Small intestine (tissue), 16 donors: ENCODE data around the gene RFLNA. TPM values are rescaled to one million over a fixed set of nuclear protein-coding genes. Genes with fewer than 3 reads are reported as not detected.
A peak's percentile ranks its signal among the peaks of the same experiment; 100 is the strongest.

Source experiments
- DNase-seq, 2 donors: peaks; one replicate each; pipeline versions ENCODE4 v3.0.0 to v3.0.0-alpha.2; 2013
- FAIRE-seq: peaks from 2 replicates; lab custom pipeline; 2012; peaks lifted over from hg19 to GRCh38; lab: Jason Lieb, UNC
- H3K27ac ChIP-seq, 3 donors: one replicate each; pipeline ENCODE4 v1.5.1; 2013; ENCODE audit warnings: low read length in 2 of 3, mild to moderate bottlenecking in 2 of 3, control low read depth in 1 of 3, inconsistent platforms in 1 of 3, low read depth in 1 of 3, moderate library complexity in 1 of 3
- H3K27me3 ChIP-seq, 3 donors: one replicate each; pipeline ENCODE4 v1.6.1; 2013; ENCODE audit warnings: low read length in 3 of 3, inconsistent platforms in 1 of 3; ENCODE audit not compliant: control insufficient read depth in 3 of 3, insufficient read depth in 3 of 3
- H3K36me3 ChIP-seq, 3 donors: one replicate each; pipeline ENCODE4 v1.6.1; 2013; ENCODE audit warnings: low read length in 3 of 3, inconsistent platforms in 1 of 3, low read depth in 1 of 3, mild to moderate bottlenecking in 1 of 3, moderate library complexity in 1 of 3; ENCODE audit not compliant: control insufficient read depth in 3 of 3, insufficient read depth in 2 of 3
- H3K4me1 ChIP-seq, 3 donors: one replicate each; pipeline ENCODE4 v1.6.1; 2013; ENCODE audit warnings: low read length in 2 of 3, inconsistent platforms in 1 of 3, low read depth in 1 of 3, mild to moderate bottlenecking in 1 of 3, moderate library complexity in 1 of 3; ENCODE audit not compliant: control insufficient read depth in 3 of 3, insufficient read depth in 2 of 3
- H3K4me3 ChIP-seq, 3 donors: one replicate each; pipeline ENCODE4 v1.5.1; 2013; ENCODE audit warnings: low read length in 3 of 3, control low read depth in 1 of 3, inconsistent platforms in 1 of 3, low read depth in 1 of 3, mild to moderate bottlenecking in 1 of 3, moderate library complexity in 1 of 3
- H3K9me3 ChIP-seq, 2 donors: one replicate each; pipeline ENCODE4 v1.6.1; 2013; ENCODE audit warnings: low read depth in 1 of 2, low read length in 1 of 2; ENCODE audit not compliant: control insufficient read depth in 2 of 2, insufficient read depth in 1 of 2
- WGBS, 3 donors: extraction: QIAGEN DNeasy Blood & Tissue Kit; methylation state at CpG; one replicate each; pipeline ENCODE4 v1.1.7; 2013; 5-methylcytosine and 5-hydroxymethylcytosine counted together
- long read RNA-seq, 10 donors: transcript quantifications; one replicate each; lab custom pipeline, GENCODE V29; 2026
- polyA plus RNA-seq, 4 donors: library from polyadenylated mRNA; stranded (reverse) in 3 of 4; unstranded in 1 of 4; fragments of 200-250 nt in 3 of 4; fragments of 120-200 nt in 1 of 4; gene quantifications; one replicate each; pipeline versions ENCODE4 v1.2.1 to v1.2.3, GENCODE V29; 2013
- donor health status: healthy with polysubstance abuse.
- donor health status: control.
- donor health status: control.
- donor health status: Bipolar disorder and iron deficiency.
- donor health status: healthy.

Gene RFLNA, protein sequence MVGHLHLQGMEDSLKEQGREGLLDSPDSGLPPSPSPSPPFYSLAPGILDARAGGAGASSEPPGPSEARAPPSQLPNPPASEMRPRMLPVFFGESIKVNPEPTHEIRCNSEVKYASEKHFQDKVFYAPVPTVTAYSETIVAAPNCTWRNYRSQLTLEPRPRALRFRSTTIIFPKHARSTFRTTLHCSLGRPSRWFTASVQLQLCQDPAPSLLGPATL
- polyA plus RNA-seq, result 10 to 100 TPM; 15.9 to 92.7 (median 28.3) TPM
- long read RNA-seq, donor 1, transcript RFLNA-205 (3 exons, 2,354 nt), result major isoform, 52 of 55 reads
- long read RNA-seq, donor 1, partial matches to known transcripts, result 0 of 55 reads
- long read RNA-seq, donor 1, other reads (novel, unspliced or antisense), result 0 of 55 reads
- long read RNA-seq, donor 2, transcript RFLNA-205 (3 exons, 2,354 nt), result major isoform, 12 of 12 reads
- long read RNA-seq, donor 2, partial matches to known transcripts, result 0 of 12 reads
- long read RNA-seq, donor 2, other reads (novel, unspliced or antisense), result 0 of 12 reads
- long read RNA-seq, donor 3, transcript RFLNA-205 (3 exons, 2,354 nt), result major isoform, 13 of 14 reads
- long read RNA-seq, donor 3, partial matches to known transcripts, result 0 of 14 reads
- long read RNA-seq, donor 3, other reads (novel, unspliced or antisense), result 0 of 14 reads
- long read RNA-seq, donor 4, partial matches to known transcripts, result 0 of 1 reads
- long read RNA-seq, donor 4, other reads (novel, unspliced or antisense), result 0 of 1 reads
- long read RNA-seq, donor 5, transcript RFLNA-205 (3 exons, 2,354 nt), result major isoform, 11 of 11 reads
- long read RNA-seq, donor 5, partial matches to known transcripts, result 0 of 11 reads
- long read RNA-seq, donor 5, other reads (novel, unspliced or antisense), result 0 of 11 reads
- long read RNA-seq, donor 6, transcript RFLNA-205 (3 exons, 2,354 nt), result major isoform, 19 of 20 reads
- long read RNA-seq, donor 6, partial matches to known transcripts, result 0 of 20 reads
- long read RNA-seq, donor 6, other reads (novel, unspliced or antisense), result 0 of 20 reads
- long read RNA-seq, donor 7, result 0 reads
- long read RNA-seq, donor 8, partial matches to known transcripts, result 0 of 3 reads
- long read RNA-seq, donor 8, other reads (novel, unspliced or antisense), result 0 of 3 reads
- long read RNA-seq, donor 9, partial matches to known transcripts, result 0 of 3 reads
- long read RNA-seq, donor 9, other reads (novel, unspliced or antisense), result 0 of 3 reads
- long read RNA-seq, donor 10, transcript RFLNA-205 (3 exons, 2,354 nt), result major isoform, 23 of 25 reads
- long read RNA-seq, donor 10, partial matches to known transcripts, result 0 of 25 reads
- long read RNA-seq, donor 10, other reads (novel, unspliced or antisense), result 0 of 25 reads

DNA sequence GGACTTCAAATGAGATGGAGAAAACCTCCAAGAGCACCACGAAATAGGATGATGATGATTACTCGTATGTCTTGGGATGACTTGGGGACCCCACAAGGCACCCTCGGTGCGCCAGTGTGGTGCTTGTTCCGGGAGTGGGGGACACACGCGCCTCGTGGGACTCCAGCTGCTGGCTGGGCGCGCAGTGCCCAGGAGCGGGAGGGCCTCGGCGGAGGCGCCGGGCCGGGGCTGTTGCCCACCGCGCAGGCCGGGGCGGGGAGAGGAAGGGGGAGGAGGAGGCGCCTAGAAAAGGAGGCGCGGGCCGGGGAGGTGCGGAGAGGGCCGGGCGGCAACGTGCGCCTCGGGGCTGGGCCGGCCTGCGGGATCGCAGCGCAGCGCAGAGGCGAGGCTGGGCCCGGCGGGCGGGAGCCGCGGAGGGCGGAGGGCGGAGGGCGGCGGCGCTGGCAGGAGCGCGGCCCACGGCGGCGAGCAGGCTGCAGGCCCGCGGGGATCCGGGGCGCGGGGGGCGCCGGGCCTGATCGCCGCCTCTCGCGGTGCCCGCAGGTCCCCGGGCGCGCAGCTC, at the start of gene RFLNA:
RFLNA (plus strand) TSS at position 314 of the 562 bp plus-strand sequence. CDS start 337 bp downstream, outside the sequence.
- H3K36me3 ChIP-seq, result peaks cover 0 to 21% (median 0%) of the 10 kb centered on the region in 3 donors
- H3K4me1 ChIP-seq, result peaks cover 0 to 29% (median 0%) of the 10 kb centered on the region in 3 donors
- FAIRE-seq (no peak), DNase-seq (peak; percentile 55 to 79)
- H3K4me3 ChIP-seq, result peak within 1 kb of the TSS; percentile 22 to 92 (median 74)
- H3K27ac ChIP-seq, result peak within 1 kb of the TSS; percentile 59 to 77 (median 71)
- peaks cover 0 to 14% (median 0%) of the 10 kb centered on the region in 3 donors for H3K27me3 ChIP-seq
- H3K9me3 ChIP-seq, result no peaks in the 10 kb centered on the region
- 2 to 4% (median 3%) methylated on average over 30 to 66 of the region's 66 CpGs for WGBS, 3 donors

DNA sequence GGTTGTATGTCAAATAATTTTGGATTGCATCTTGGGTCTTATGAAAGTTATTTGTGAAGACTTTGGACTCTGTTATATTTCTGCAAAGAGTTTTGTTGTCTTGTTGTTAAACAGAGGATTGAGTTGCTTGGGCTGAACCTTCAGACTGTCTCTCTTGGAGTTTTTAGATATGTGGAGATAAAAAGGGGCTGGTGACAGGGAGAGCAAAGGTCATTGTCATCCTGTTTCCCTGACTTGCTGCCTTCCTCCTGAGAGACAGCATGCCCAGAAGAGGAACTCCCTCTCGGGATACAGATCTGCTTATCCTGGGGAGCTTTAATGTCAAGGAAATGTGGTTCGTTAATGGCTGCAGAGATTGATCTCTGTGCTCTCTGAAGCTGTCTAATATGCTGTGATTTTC, 47.6 kb upstream of the RFLNA start:
- H3K9me3 ChIP-seq, result peaks cover 0 to 23% of the 10 kb centered on the region in 2 donors
- no peak overlapping the region for H3K27ac ChIP-seq
- no peaks in the 10 kb centered on the region for H3K36me3 ChIP-seq
- no peak for FAIRE-seq
- no peak overlapping the region for H3K4me3 ChIP-seq
- H3K27me3 ChIP-seq, result no peaks in the 10 kb centered on the region
- H3K4me1 ChIP-seq, result peaks cover 0 to 4% (median 2%) of the 10 kb centered on the region in 3 donors
- DNase-seq, result peak; percentile 29 to 58
- 34 to 61% (median 43%) methylated on average over 2 of the region's 2 CpGs for WGBS, 3 donors

DNA sequence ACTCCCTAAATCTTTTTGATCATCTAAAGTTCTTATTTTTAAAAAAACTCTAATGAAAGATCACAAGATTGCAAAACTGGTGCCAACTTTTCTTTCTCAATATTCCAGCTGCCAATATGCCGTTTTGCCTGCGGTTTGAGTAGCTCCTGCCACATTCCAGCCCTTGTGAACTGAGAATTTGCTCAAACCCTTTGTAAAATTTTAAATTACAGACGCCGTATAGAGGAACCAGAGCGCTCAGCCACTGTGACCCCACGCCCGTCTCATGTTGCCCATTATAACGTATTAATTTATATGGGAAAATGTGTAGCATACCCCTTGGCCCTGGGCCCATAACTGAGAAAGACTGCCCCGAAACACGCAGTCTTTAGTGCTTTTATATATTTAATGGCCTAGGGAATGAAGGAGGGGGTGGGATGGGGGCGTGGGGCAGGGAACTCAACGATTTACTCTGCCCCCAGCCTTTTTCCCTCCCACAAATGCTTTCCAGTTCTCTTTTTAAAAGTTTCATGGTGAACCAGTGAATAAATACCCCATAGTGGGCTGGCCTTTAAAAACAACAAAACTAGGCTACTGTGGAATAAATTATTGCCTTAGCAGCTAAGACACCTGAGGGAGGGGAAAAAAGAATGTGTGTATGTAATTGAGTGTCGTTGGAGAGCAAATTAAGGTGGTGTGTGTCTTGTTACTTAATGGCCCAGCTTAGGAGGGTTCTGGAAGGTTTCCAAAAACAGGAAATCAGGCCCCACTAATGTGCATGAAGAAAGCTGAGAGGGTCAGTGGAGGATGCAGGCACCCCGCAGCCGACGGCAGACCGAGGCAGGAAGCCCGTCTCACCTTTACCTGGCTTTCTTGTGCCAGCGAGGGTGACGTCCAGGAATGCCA, 45.7 kb upstream of the RFLNA start:
- 75 to 88% (median 79%) methylated on average over 20 of the region's 20 CpGs for WGBS, 3 donors
- Histone ChIP-seq H3K4me3 (no peak overlapping the region), H3K36me3 (no peaks in the 10 kb centered on the region), H3K4me1 (peaks cover 0 to 4% (median 2%) of the 10 kb centered on the region in 3 donors), H3K9me3 (peaks cover 0 to 19% of the 10 kb centered on the region in 2 donors), H3K27ac (no peak overlapping the region), H3K27me3 (no peaks in the 10 kb centered on the region)
- FAIRE-seq (no peak), DNase-seq (no peak)

DNA sequence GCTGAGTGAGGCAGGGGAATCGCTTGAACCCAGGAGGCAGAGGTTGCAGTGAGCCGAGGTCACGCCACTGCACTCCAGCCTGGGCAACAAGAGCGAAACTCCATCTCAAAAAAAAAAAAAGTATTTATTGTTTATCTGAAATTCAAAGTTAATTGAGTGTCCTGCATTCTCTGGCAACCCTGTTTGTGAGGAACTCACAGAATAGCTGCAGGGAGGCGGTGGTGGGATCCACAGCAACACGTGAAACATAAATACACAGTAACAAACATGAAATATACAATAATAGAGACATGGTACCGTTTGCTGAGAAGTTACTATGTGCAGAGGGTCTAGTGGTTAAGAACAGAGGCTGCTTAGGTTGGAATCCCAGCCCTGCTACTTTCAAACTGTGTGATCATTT, 43.7 kb upstream of the RFLNA start:
- WGBS, 3 donors, result 84 to 85% (median 84%) methylated on average over 6 to 7 of the region's 7 CpGs
- H3K27me3 ChIP-seq, result no peaks in the 10 kb centered on the region
- no peaks in the 10 kb centered on the region for H3K36me3 ChIP-seq
- DNase-seq (no peak), FAIRE-seq (no peak)
- no peaks in the 10 kb centered on the region for H3K4me1 ChIP-seq
- no peak overlapping the region for H3K27ac ChIP-seq
- no peak overlapping the region for H3K4me3 ChIP-seq
- peaks cover 0 to 14% of the 10 kb centered on the region in 2 donors for H3K9me3 ChIP-seq

DNA sequence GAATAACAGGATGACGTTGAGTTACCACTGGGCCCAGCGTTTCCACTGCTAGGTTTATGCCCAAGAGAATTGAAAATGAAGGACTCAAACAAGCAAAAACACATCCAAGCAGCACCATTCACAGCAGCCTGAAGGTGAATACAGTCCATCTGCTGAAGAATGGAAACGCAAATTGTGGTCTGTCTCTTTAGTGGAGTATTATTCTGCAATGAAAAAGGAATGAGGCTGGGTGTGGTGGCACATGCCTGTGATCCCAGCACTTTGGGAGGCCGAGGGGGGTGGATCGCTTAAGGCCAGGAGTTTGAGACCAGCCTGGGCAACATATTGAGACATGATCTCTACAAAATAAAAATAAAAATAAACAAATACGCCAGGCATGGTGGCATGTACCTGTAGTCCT, 41.9 kb upstream of the RFLNA start:
- H3K27me3 ChIP-seq, result peaks cover 0 to 2% (median 0%) of the 10 kb centered on the region in 3 donors
- H3K9me3 ChIP-seq, result no peaks in the 10 kb centered on the region
- no peaks in the 10 kb centered on the region for H3K4me1 ChIP-seq
- no peak for FAIRE-seq
- H3K36me3 ChIP-seq, result no peaks in the 10 kb centered on the region
- H3K27ac ChIP-seq, result no peak overlapping the region
- DNase-seq, result no peak
- no peak overlapping the region for H3K4me3 ChIP-seq
- WGBS, 3 donors, result 94 to 97% (median 95%) methylated on average over 6 of the region's 6 CpGs

DNA sequence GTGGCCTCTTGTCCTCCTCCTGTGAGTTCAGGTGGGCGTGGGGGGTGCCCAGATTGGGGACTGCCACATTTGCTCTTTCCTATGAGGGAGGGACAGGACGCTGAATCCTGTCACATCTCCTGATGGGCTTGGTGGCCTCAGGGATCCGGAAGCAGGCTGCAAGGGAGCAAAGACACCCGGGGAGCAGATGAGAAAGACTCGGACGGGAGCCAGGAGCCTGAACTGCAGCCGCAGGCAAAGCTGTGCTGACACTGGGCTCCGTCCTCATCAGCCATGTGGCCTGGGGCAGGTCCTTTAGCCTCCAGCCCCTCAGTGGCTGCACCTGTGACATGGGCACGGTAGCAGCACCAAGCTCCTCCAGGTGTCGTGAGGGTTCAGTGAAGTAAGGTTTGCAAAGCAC, 40.8 kb upstream of the RFLNA start:
- 83 to 93% (median 89%) methylated on average over 10 of the region's 10 CpGs for whole genome bisulfite sequencing, 3 donors
- Histone ChIP-seq H3K27ac (no peak overlapping the region), H3K4me1 (no peaks in the 10 kb centered on the region), H3K36me3 (no peaks in the 10 kb centered on the region), H3K9me3 (no peaks in the 10 kb centered on the region), H3K27me3 (peaks cover 0 to 2% (median under 1%) of the 10 kb centered on the region in 3 donors), H3K4me3 (no peak overlapping the region)
- DNase-seq, result no peak
- no peak for FAIRE-seq
